GM06990 (cell line): ENCODE results near the gene TSPAN9.

Experiments
- DNase-seq: peaks from one replicate; pipeline ENCODE4 v3.0.0-alpha.2; 2011; ENCODE audit not compliant: insufficient read length; ENCODE audit errors: extremely low read depth
- H3K27me3 ChIP-seq: replicated peaks from 2 replicates; pipeline ENCODE4 v1.6.0; 2011; ENCODE audit warnings: low read length; ENCODE audit not compliant: control insufficient read depth, insufficient read depth
- H3K36me3 ChIP-seq: 2 replicates; pipeline ENCODE4 v1.5.1; 2011; ENCODE audit warnings: low read length; ENCODE audit not compliant: control insufficient read depth, insufficient read depth
- H3K4me3 ChIP-seq: replicated peaks from 2 replicates; pipeline ENCODE4 v1.5.1; 2011; ENCODE audit warnings: low read depth, mild to moderate bottlenecking, control low read depth, low read length
- CTCF ChIP-seq: IDR thresholded peaks from 2 replicates; pipeline ENCODE4 v1.5.1; 2011; ENCODE audit warnings: low read length, control low read depth, mild to moderate bottlenecking, inconsistent platforms; ENCODE audit not compliant: insufficient read depth, poor library complexity, severe bottlenecking

Gene TSPAN9

GRCh38 chr12:3253682-3254275 lies 176.6 kb downstream of the TSPAN9 start:
- no peak for DNase-seq
- no peaks in the 10 kb centered on the region; the same call in 1 of the 2 replicates for H3K27me3 ChIP-seq
- H3K36me3 ChIP-seq = no peaks in the 10 kb centered on the region
- TF ChIP-seq CTCF = no peak
- no peak overlapping the region for H3K4me3 ChIP-seq

DNA sequence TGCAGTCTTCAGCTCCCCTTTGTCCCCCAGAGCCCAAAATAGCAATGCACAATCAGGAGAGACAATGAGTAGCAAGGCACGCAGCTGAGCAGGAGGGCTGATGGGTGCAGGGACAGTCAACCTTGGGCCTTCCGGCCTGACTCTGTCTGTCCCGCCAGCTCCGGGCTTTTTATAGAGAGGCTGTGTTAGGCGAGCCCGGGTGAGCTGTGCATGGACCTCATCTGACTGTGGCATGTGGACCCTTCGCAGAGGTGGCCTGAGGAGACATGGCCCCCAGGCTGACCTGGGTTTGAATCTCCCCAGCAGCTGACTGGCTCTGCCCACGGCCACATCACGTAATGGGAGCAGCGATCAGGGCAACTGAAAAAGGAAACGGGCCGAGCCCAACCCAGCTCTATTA lies 177.9 kb downstream of the TSPAN9 start:
- no peaks in the 10 kb centered on the region; the same call in 1 of the 2 replicates for H3K27me3 ChIP-seq
- no peaks in the 10 kb centered on the region for H3K36me3 ChIP-seq
- no peak overlapping the region for H3K4me3 ChIP-seq
- DNase-seq = no peak
- no peak for TF ChIP-seq CTCF

GRCh38 chr12:3256103-3256631 lies 179.0 kb downstream of the TSPAN9 start:
- Histone ChIP-seq H3K36me3 (no peaks in the 10 kb centered on the region), H3K27me3 (peaks cover 2% of the 10 kb centered on the region; the same call in 1 of the 2 replicates), H3K4me3 (no peak overlapping the region)
- TF ChIP-seq CTCF = no peak
- DNase-seq = no peak

- H3K36me3 ChIP-seq = no peaks in the 10 kb centered on the region
- no peak for DNase-seq
- TF ChIP-seq CTCF = no peak
- H3K4me3 ChIP-seq = no peak overlapping the region
- H3K27me3 ChIP-seq = peaks cover 2% of the 10 kb centered on the region; the same call in 1 of the 2 replicates
These were observed 180.2 kb downstream of the TSPAN9 start for GRCh38 chr12:3257411-3257810.

GRCh38 chr12:3259973-3260372 lies 182.8 kb downstream of the TSPAN9 start:
- Histone ChIP-seq H3K4me3 (no peak overlapping the region), H3K27me3 (peaks cover 2% of the 10 kb centered on the region; the same call in 1 of the 2 replicates), H3K36me3 (no peaks in the 10 kb centered on the region)
- no peak for DNase-seq
- no peak for TF ChIP-seq CTCF
